ENCODE results near the gene GGA3. TPM values are rescaled to one million over a fixed set of nuclear protein-coding genes. Genes with fewer than 3 reads are reported as not detected.

The GGA3 gene
- total and polyA plus RNA-seq, 4 donors: 4.6 to 17.3 (median 9.2) TPM

GRCh38 chr17:75252039-75252816 is 9.2 kb downstream of the GGA3 start:
- WGBS: 95% methylated on average over 8 of the region's 8 CpGs
- Histone ChIP-seq H3K4me1 (ENCODE audit: control insufficient read depth in 4 of 4, insufficient read depth in 4 of 4, low read length in 3 of 4) (peaks cover 0 to 4% (median 0%) of the 10 kb centered on the region in 4 donors), H3K9me3 (ENCODE audit: control insufficient read depth in 4 of 4, low read length in 3 of 4) (no peaks in the 10 kb centered on the region), H3K4me3 (ENCODE audit: low read depth in 1 of 3, low read length in 3 of 3) (no peak overlapping the region), H3K9ac (ENCODE audit: low read depth in 1 of 2, low read length in 2 of 2) (no peak overlapping the region), H3K36me3 (ENCODE audit: control insufficient read depth in 4 of 4, insufficient read depth in 3 of 4, low read depth in 1 of 4, low read length in 3 of 4) (peaks cover 0 to 2% (median 0%) of the 10 kb centered on the region in 4 donors), H3K27me3 (ENCODE audit: control insufficient read depth in 4 of 4, insufficient read depth in 4 of 4, low read length in 3 of 4) (no peaks in the 10 kb centered on the region), H3K27ac (ENCODE audit: low read depth in 1 of 2, low read length in 2 of 2) (no peak overlapping the region)
- no peak for TF ChIP-seq CTCF (IDR thresholded peaks at IDR 0.05; ENCODE audit: low read depth, low read length, missing input control)
- TF ChIP-seq ZBTB33 (IDR thresholded peaks at IDR 0.05): no peak
- TF ChIP-seq ATF3 (IDR thresholded peaks at IDR 0.05): no peak
- no peak for TF ChIP-seq HNF4G (IDR thresholded peaks at IDR 0.05)
- TF ChIP-seq FOXA1 (IDR thresholded peaks at IDR 0.05): no peak
- TF ChIP-seq EGR1 (IDR thresholded peaks at IDR 0.05; ENCODE audit: low read depth in 2 of 2): no peak
- TF ChIP-seq NR2F2 (IDR thresholded peaks at IDR 0.05): no peak
- TF ChIP-seq SP1 (IDR thresholded peaks at IDR 0.05): no peak
- TF ChIP-seq RAD21 (IDR thresholded peaks at IDR 0.05): no peak
- TF ChIP-seq HNF4A (conservative IDR thresholded peaks at IDR 0.05): no peak
- no peak for TF ChIP-seq YY1 (IDR thresholded peaks at IDR 0.05)
- TF ChIP-seq RXRA (IDR thresholded peaks at IDR 0.05): no peak
- TF ChIP-seq TAF1 (conservative IDR thresholded peaks at IDR 0.05): no peak
- no peak for DNase-seq (ENCODE audit: low spot score)

GRCh38 chr17:75250009-75250471 is 11.4 kb downstream of the GGA3 start:
- Histone ChIP-seq H3K27ac (ENCODE audit: low read depth in 1 of 2, low read length in 2 of 2) (no peak overlapping the region), H3K4me1 (ENCODE audit: control insufficient read depth in 4 of 4, insufficient read depth in 4 of 4, low read length in 3 of 4) (peaks cover 0 to 4% (median 0%) of the 10 kb centered on the region in 4 donors), H3K4me3 (ENCODE audit: low read depth in 1 of 3, low read length in 3 of 3) (no peak overlapping the region), H3K27me3 (ENCODE audit: control insufficient read depth in 4 of 4, insufficient read depth in 4 of 4, low read length in 3 of 4) (no peaks in the 10 kb centered on the region), H3K9me3 (ENCODE audit: control insufficient read depth in 4 of 4, low read length in 3 of 4) (no peaks in the 10 kb centered on the region), H3K9ac (ENCODE audit: low read depth in 1 of 2, low read length in 2 of 2) (no peak overlapping the region), H3K36me3 (ENCODE audit: control insufficient read depth in 4 of 4, insufficient read depth in 3 of 4, low read depth in 1 of 4, low read length in 3 of 4) (peaks cover under 1 to 16% (median 9%) of the 10 kb centered on the region in 4 donors)
- DNase-seq (ENCODE audit: low spot score): no peak
- WGBS: 72% methylated on average over 11 of the region's 11 CpGs
- no peak for TF ChIP-seq REST (IDR thresholded peaks at IDR 0.05)
- TF ChIP-seq JUND (IDR thresholded peaks at IDR 0.05): no peak
- TF ChIP-seq SP1 (IDR thresholded peaks at IDR 0.05): no peak
- no peak for TF ChIP-seq FOXA2 (IDR thresholded peaks at IDR 0.05)
- TF ChIP-seq ATF3 (IDR thresholded peaks at IDR 0.05): no peak
- no peak for TF ChIP-seq RAD21 (IDR thresholded peaks at IDR 0.05)
- TF ChIP-seq HNF4G (IDR thresholded peaks at IDR 0.05): no peak
- no peak for TF ChIP-seq CTCF (IDR thresholded peaks at IDR 0.05; ENCODE audit: low read depth, low read length, missing input control)
- no peak for TF ChIP-seq RXRA (IDR thresholded peaks at IDR 0.05)
- TF ChIP-seq MAX (IDR thresholded peaks at IDR 0.05): no peak
- no peak for TF ChIP-seq EGR1 (IDR thresholded peaks at IDR 0.05; ENCODE audit: low read depth in 2 of 2)
- TF ChIP-seq GABPA (IDR thresholded peaks at IDR 0.05 in 1 of 2, conservative IDR thresholded peaks at IDR 0.05 in 1 of 2): no peak
- no peak for TF ChIP-seq HNF4A (conservative IDR thresholded peaks at IDR 0.05)
- TF ChIP-seq YY1 (IDR thresholded peaks at IDR 0.05): no peak
- no peak for TF ChIP-seq TAF1 (conservative IDR thresholded peaks at IDR 0.05)

All from liver (tissue), 9 donors.